H1 (cell line): ENCODE data around the gene TTC3. TPM values are rescaled to one million over a fixed set of nuclear protein-coding genes. Genes with fewer than 3 reads are reported as not detected.

ENCODE experiments used
- CHD7 ChIP-seq: fragments of 300-600 bp; sonication (generic); IDR thresholded peaks from 2 replicates; pipeline ENCODE4 v1.7.1; 2012; ENCODE audit warnings: low read length, moderate library complexity, mild to moderate bottlenecking, inconsistent platforms; ENCODE audit not compliant: insufficient replicate concordance
- GTF2F1 ChIP-seq: IDR thresholded peaks from 2 replicates; pipeline ENCODE4 v1.6.1; 2012; ENCODE audit warnings: low read depth, low read length, improper control_type of control experiment, borderline replicate concordance
- KDM1A ChIP-seq: fragments of 200-600, 300-600 bp; sonication (generic); IDR thresholded peaks from 2 replicates; pipeline ENCODE4 v1.7.1; 2016; ENCODE audit warnings: mild to moderate bottlenecking, low read length, borderline replicate concordance
- KDM4A ChIP-seq: IDR thresholded peaks from one replicate; pipeline ENCODE4 v1.7.1; 2012; ENCODE audit warnings: low read depth, mild to moderate bottlenecking, moderate library complexity, low read length, inconsistent platforms; ENCODE audit not compliant: severe bottlenecking
- POLR2AphosphoS5 ChIP-seq: IDR thresholded peaks from 2 replicates; pipeline ENCODE4 v1.6.1; 2011; ENCODE audit warnings: low read depth, low read length
- RAD21 ChIP-seq, 2 experiments: IDR thresholded peaks in 1 of 2; conservative IDR thresholded peaks in 1 of 2; 2 replicates each; pipeline ENCODE4 v1.6.1; 2011; ENCODE audit warnings: low read depth in 2 of 2, low read length in 2 of 2, improper control_type of control experiment in 1 of 2, inconsistent platforms in 1 of 2, mild to moderate bottlenecking in 1 of 2, moderate library complexity in 1 of 2
- TAF7 ChIP-seq: optimal IDR thresholded peaks from 2 replicates; pipeline ENCODE3; 2011; ENCODE audit warnings: low read depth, mild to moderate bottlenecking, inconsistent platforms, low read length, moderate library complexity, borderline replicate concordance
- polyA plus RNA-seq, 7 experiments: library from polyadenylated mRNA; depleted of rRNA in 3 of 7; stranded (reverse) in 5 of 7; unstranded in 2 of 7; fragments of >200 nt in 5 of 7; fragments of 200-250 nt in 2 of 7; gene quantifications; 1 replicate in 5 of 7; 2 replicates in 1 of 7; 4 replicates in 1 of 7; pipeline versions ENCODE4 v1.2.1 to v1.2.3, GENCODE V29; 2011 to 2013; ENCODE audit warnings: missing spikeins in 2 of 7, mixed read lengths in 2 of 7
- total RNA-seq: library from RNA; stranded (reverse); fragmentation: NEBNext Ultra II Directional; extraction: Animal tissue kit (Norgen Biotek cat#: 25700); gene quantifications from 2 replicates; pipeline ENCODE4 v1.2.1, GENCODE V29; 2021
- TF ChIP-seq, protein P1 (sequence below): IDR thresholded peaks from 2 replicates; pipeline ENCODE4 v1.6.1; 2012; ENCODE audit warnings: inconsistent platforms
- TF ChIP-seq, protein P2 (sequence below): IDR thresholded peaks from 2 replicates; pipeline ENCODE4 v1.6.1; 2012; ENCODE audit warnings: low read length, inconsistent platforms

The TTC3 gene
- total and polyA plus RNA-seq, 2 of the 8 experiments (the other 6 are each of a cell fraction or from before 2014, with no cell fraction given), result 11.0 to 36.2 TPM

GRCh38 chr21:37182222-37182621 is 109.2 kb downstream of the TTC3 start (continued):
- no peak for TF ChIP-seq RAD21 (IDR thresholded peaks at IDR 0.05 in 1 of 2, conservative IDR thresholded peaks at IDR 0.05 in 1 of 2; ENCODE audit: low read depth in 2 of 2, low read length in 2 of 2)
- no peak for TF ChIP-seq KDM4A
- TF ChIP-seq TAF7, result no peak
- no peak for TF ChIP-seq KDM1A
- TF ChIP-seq GTF2F1, result no peak
- TF ChIP-seq CHD7, result no peak
- TF ChIP-seq POLR2AphosphoS5, result no peak
- TF ChIP-seq, protein P1, sequence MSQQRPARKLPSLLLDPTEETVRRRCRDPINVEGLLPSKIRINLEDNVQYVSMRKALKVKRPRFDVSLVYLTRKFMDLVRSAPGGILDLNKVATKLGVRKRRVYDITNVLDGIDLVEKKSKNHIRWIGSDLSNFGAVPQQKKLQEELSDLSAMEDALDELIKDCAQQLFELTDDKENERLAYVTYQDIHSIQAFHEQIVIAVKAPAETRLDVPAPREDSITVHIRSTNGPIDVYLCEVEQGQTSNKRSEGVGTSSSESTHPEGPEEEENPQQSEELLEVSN, result no peak
- TF ChIP-seq, protein P2, sequence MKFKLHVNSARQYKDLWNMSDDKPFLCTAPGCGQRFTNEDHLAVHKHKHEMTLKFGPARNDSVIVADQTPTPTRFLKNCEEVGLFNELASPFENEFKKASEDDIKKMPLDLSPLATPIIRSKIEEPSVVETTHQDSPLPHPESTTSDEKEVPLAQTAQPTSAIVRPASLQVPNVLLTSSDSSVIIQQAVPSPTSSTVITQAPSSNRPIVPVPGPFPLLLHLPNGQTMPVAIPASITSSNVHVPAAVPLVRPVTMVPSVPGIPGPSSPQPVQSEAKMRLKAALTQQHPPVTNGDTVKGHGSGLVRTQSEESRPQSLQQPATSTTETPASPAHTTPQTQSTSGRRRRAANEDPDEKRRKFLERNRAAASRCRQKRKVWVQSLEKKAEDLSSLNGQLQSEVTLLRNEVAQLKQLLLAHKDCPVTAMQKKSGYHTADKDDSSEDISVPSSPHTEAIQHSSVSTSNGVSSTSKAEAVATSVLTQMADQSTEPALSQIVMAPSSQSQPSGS, result no peak
